ENCODE results near the gene SEC14L2. TPM values are rescaled to one million over a fixed set of nuclear protein-coding genes. Genes with fewer than 3 reads are reported as not detected.

The SEC14L2 gene
- polyA plus RNA-seq, 1 donor from 2014 or later = 2.7 TPM

DNA sequence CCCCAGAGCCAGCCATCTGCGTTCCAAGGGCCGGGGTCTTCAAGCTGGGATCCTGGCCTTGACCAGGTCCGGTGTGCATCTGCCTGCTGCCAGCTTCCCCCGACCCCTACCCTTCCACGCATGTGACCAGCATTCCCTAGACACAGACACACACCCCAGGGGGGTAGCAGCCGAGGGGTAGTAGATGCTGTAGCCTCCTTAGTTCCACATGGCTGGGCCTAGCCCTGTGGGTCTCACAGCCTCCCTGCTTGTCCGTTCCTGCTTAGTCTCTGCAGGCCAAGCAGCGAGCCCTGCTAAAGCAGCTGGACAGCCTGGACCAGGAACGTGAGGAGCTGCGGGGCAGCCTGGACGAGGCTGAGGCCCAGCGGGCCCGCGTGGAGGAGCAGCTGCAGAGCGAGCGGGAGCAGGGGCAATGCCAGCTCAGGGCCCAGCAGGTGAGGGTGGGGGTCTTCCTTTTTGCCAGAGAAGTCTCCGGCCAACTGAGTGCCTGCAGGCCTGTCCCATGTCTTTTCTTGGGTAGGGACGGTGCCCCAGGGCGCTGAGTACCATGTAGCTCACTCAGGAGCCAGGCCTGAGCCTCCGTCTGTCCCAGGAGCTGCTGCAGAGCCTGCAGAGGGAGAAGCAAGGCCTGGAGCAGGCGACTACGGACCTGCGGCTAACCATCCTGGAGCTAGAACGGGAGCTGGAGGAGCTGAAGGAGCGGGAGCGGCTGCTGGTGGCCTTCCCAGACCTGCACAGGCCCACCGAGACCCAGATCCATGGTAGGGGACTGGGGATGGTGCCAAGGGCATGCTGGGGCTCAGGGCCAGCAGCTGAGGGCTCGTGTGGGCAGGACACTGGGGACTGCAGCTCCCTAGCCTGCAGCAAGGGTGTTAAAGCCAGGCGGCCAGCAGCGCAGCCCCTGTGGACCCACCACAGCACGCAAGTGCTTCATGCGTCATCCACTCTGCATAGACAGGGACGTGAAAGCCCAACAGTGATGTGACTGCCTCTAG, 23.2 kb upstream of the SEC14L2 start:
- Histone ChIP-seq H2AFZ (ENCODE audit: low read depth, low read length) (no peak overlapping the region), H3K27ac (ENCODE audit: low read length) (no peak overlapping the region)

DNA sequence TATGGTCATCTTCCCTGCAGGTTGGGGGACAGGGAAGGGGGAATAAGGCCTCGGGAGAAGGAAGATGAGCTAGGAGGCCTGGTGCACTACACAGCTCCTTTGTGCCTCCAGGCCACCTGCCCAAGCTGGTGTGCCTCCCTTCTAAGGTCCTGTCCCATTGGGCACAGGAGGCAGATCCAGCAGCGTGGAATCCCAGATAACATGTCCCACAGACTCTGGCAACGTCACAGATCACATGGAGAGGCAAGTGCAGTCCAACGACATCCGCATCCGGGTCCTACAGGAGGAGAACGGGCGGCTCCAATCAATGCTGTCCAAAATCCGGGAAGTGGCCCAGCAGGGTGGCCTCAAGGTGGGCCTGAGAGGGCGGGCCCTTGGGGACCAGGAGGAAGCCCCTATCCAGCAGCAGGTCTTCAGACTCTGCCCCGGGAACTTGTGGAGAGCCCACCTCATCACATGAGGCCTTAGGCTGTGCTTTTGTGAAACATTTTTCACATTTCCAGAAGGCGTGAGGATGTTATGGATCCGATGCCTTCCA, 21.4 kb upstream of the SEC14L2 start:
- Histone ChIP-seq H3K27me3 (ENCODE audit: insufficient read depth, low read depth, low read length) (no peaks in the 10 kb centered on the region), H3K9me2 (ENCODE audit: insufficient read depth, low read length) (no peaks in the 10 kb centered on the region), H3K9ac (ENCODE audit: low read length) (no peak overlapping the region), H3K79me2 (replicated peaks; ENCODE audit: insufficient read depth, low read length) (no peaks in the 10 kb centered on the region), H2AFZ (ENCODE audit: low read depth, low read length) (no peak overlapping the region), H3K4me2 (ENCODE audit: low read length) (no peak overlapping the region), H4K20me1 (ENCODE audit: insufficient read depth) (no peaks in the 10 kb centered on the region), H3K27ac (ENCODE audit: low read length) (no peak overlapping the region), H3K36me3 (ENCODE audit: insufficient read depth, low read length) (peaks cover 5% of the 10 kb centered on the region), H3F3A (ENCODE audit: insufficient read depth, low read length, poor library complexity, severe bottlenecking) (no peaks in the 10 kb centered on the region), H3K4me3 (ENCODE audit: low read length) (no peak overlapping the region), H3K9me3 (ENCODE audit: low read length) (no peaks in the 10 kb centered on the region)
- TF ChIP-seq, protein P1, sequence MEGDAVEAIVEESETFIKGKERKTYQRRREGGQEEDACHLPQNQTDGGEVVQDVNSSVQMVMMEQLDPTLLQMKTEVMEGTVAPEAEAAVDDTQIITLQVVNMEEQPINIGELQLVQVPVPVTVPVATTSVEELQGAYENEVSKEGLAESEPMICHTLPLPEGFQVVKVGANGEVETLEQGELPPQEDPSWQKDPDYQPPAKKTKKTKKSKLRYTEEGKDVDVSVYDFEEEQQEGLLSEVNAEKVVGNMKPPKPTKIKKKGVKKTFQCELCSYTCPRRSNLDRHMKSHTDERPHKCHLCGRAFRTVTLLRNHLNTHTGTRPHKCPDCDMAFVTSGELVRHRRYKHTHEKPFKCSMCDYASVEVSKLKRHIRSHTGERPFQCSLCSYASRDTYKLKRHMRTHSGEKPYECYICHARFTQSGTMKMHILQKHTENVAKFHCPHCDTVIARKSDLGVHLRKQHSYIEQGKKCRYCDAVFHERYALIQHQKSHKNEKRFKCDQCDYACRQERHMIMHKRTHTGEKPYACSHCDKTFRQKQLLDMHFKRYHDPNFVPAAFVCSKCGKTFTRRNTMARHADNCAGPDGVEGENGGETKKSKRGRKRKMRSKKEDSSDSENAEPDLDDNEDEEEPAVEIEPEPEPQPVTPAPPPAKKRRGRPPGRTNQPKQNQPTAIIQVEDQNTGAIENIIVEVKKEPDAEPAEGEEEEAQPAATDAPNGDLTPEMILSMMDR (IDR thresholded peaks at IDR 0.05; ENCODE audit: poor library complexity, severe bottlenecking) = no peak
- TF ChIP-seq RAD21 (conservative IDR thresholded peaks at IDR 0.05) (no peak), SMC3 (conservative IDR thresholded peaks at IDR 0.05; ENCODE audit: poor library complexity) (no peak), EZH2 (IDR thresholded peaks at IDR 0.05; ENCODE audit: borderline replicate concordance, insufficient read depth, low read length, poor library complexity, severe bottlenecking) (no peak), TAF1 (IDR thresholded peaks at IDR 0.05; ENCODE audit: low read depth) (no peak), MXI1 (conservative IDR thresholded peaks at IDR 0.05; ENCODE audit: poor library complexity, severe bottlenecking) (no peak)
- TF ChIP-seq, protein P2, sequence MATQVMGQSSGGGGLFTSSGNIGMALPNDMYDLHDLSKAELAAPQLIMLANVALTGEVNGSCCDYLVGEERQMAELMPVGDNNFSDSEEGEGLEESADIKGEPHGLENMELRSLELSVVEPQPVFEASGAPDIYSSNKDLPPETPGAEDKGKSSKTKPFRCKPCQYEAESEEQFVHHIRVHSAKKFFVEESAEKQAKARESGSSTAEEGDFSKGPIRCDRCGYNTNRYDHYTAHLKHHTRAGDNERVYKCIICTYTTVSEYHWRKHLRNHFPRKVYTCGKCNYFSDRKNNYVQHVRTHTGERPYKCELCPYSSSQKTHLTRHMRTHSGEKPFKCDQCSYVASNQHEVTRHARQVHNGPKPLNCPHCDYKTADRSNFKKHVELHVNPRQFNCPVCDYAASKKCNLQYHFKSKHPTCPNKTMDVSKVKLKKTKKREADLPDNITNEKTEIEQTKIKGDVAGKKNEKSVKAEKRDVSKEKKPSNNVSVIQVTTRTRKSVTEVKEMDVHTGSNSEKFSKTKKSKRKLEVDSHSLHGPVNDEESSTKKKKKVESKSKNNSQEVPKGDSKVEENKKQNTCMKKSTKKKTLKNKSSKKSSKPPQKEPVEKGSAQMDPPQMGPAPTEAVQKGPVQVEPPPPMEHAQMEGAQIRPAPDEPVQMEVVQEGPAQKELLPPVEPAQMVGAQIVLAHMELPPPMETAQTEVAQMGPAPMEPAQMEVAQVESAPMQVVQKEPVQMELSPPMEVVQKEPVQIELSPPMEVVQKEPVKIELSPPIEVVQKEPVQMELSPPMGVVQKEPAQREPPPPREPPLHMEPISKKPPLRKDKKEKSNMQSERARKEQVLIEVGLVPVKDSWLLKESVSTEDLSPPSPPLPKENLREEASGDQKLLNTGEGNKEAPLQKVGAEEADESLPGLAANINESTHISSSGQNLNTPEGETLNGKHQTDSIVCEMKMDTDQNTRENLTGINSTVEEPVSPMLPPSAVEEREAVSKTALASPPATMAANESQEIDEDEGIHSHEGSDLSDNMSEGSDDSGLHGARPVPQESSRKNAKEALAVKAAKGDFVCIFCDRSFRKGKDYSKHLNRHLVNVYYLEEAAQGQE (IDR thresholded peaks at IDR 0.05; ENCODE audit: borderline replicate concordance) = no peak

More for the DNA sequence above, 23.2 kb upstream of the SEC14L2 start:
- no peaks in the 10 kb centered on the region for H3K36me3 ChIP-seq (ENCODE audit: insufficient read depth, low read length)
- TF ChIP-seq, protein P1 (IDR thresholded peaks at IDR 0.05; ENCODE audit: poor library complexity, severe bottlenecking) = no peak
- no peak for TF ChIP-seq POLR2AphosphoS5 (IDR thresholded peaks at IDR 0.05)
- no peak for TF ChIP-seq MXI1 (conservative IDR thresholded peaks at IDR 0.05; ENCODE audit: poor library complexity, severe bottlenecking)
- TF ChIP-seq SMC3 (conservative IDR thresholded peaks at IDR 0.05; ENCODE audit: poor library complexity) = no peak
- no peak for TF ChIP-seq EZH2 (IDR thresholded peaks at IDR 0.05; ENCODE audit: borderline replicate concordance, insufficient read depth, low read length, poor library complexity, severe bottlenecking)
- no peak for TF ChIP-seq TAF1 (IDR thresholded peaks at IDR 0.05; ENCODE audit: low read depth)
- TF ChIP-seq EP300 (conservative IDR thresholded peaks at IDR 0.05; ENCODE audit: poor library complexity, severe bottlenecking) = no peak
- TF ChIP-seq, protein P2 (IDR thresholded peaks at IDR 0.05; ENCODE audit: borderline replicate concordance) = no peak
- TF ChIP-seq RAD21 (conservative IDR thresholded peaks at IDR 0.05) = no peak
- H3K4me2 ChIP-seq (ENCODE audit: low read length) = no peak overlapping the region
- H3K9me2 ChIP-seq (ENCODE audit: insufficient read depth, low read length) = no peaks in the 10 kb centered on the region
- H3F3A ChIP-seq (ENCODE audit: insufficient read depth, low read length, poor library complexity, severe bottlenecking) = no peaks in the 10 kb centered on the region
- no peak overlapping the region for H3K4me3 ChIP-seq (ENCODE audit: low read length)
- no peak overlapping the region for H3K9ac ChIP-seq (ENCODE audit: low read length)
- H3K27me3 ChIP-seq (ENCODE audit: insufficient read depth, low read depth, low read length) = no peaks in the 10 kb centered on the region
- H4K20me1 ChIP-seq (ENCODE audit: insufficient read depth) = no peaks in the 10 kb centered on the region
- H3K79me2 ChIP-seq (replicated peaks; ENCODE audit: insufficient read depth, low read length) = no peaks in the 10 kb centered on the region
- no peaks in the 10 kb centered on the region for H3K9me3 ChIP-seq (ENCODE audit: low read length)
